B cell (primary cell): ENCODE measurements around the gene C19orf73. TPM values are rescaled to one million over a fixed set of nuclear protein-coding genes. Genes with fewer than 3 reads are reported as not detected.

Experiments
- ATAC-seq: fragments of 200-7000 bp; cut with Tn5 transposase; one replicate; pipeline ENCODE4 v1.10.0; 2021; ENCODE audit warnings: low read depth, mild to moderate bottlenecking, moderate number of reproducible peaks, moderate library complexity
- CTCF ChIA-PET: fragments of 350-600 bp; sonication (Branson Sonifier 250); formaldehyde crosslinking; loops from one replicate; lab custom pipeline; 2021; ENCODE audit warnings: antibody characterized with exemption, inconsistent platforms; lab: Charles Lee
- POLR2A ChIA-PET: fragments of 350-600 bp; sonication (Branson Sonifier 250); formaldehyde crosslinking; loops from one replicate; lab custom pipeline; 2021; ENCODE audit warnings: antibody characterized with exemption; lab: Charles Lee
- DNase-seq: peaks from one replicate; pipeline ENCODE4 v3.0.0; 2013
- H2AFZ ChIP-seq: 2 replicates; pipeline ENCODE4 v1.6.1; 2012; ENCODE audit warnings: mild to moderate bottlenecking, low read depth, low read length; ENCODE audit not compliant: insufficient read depth, poor library complexity, severe bottlenecking
- H3K27ac ChIP-seq, 2 donors: 1 replicate in 1 of 2; 2 replicates in 1 of 2; pipeline ENCODE4 v1.5.1; 2012 to 2013; ENCODE audit warnings: low read length in 2 of 2, mild to moderate bottlenecking in 2 of 2, moderate library complexity in 1 of 2
- H3K27me3 ChIP-seq, 4 experiments: fragments of 200-600 bp in 1 of 4; sonication (generic) in 1 of 4; replicated peaks in 1 of 4; 1 replicate in 2 of 4; 2 replicates in 2 of 4; pipeline versions ENCODE4 v1.6.1 to v1.7.0; 2013 to 2016; ENCODE audit warnings: low read length in 3 of 4, mild to moderate bottlenecking in 2 of 4, mixed read lengths in 1 of 4, moderate library complexity in 1 of 4; ENCODE audit not compliant: insufficient read depth in 4 of 4, control insufficient read depth in 3 of 4; ENCODE audit errors: control extremely low read depth in 1 of 4
- H3K36me3 ChIP-seq, 2 experiments: replicated peaks in 1 of 2; 1 replicate in 1 of 2; 2 replicates in 1 of 2; pipeline versions ENCODE4 v1.6.1 to v1.7.1; 2013; ENCODE audit warnings: low read length in 1 of 2; ENCODE audit not compliant: insufficient read depth in 2 of 2, control insufficient read depth in 1 of 2; ENCODE audit errors: control extremely low read depth in 1 of 2, extremely low read depth in 1 of 2
- H3K4me1 ChIP-seq, 2 donors: fragments of 200-600 bp in 1 of 2; sonication (generic) in 1 of 2; 1 replicate in 1 of 2; 2 replicates in 1 of 2; pipeline versions ENCODE4 v1.5.1 to v1.6.1; 2013 to 2017; ENCODE audit warnings: low read length in 2 of 2; ENCODE audit not compliant: control insufficient read depth in 2 of 2, insufficient read depth in 2 of 2
- H3K4me2 ChIP-seq: replicated peaks from 2 replicates; pipeline ENCODE3; 2012; ENCODE audit warnings: mild to moderate bottlenecking, low read depth, low read length; ENCODE audit not compliant: poor library complexity, severe bottlenecking
- H3K4me3 ChIP-seq, 5 experiments: fragments of 200-600 bp in 1 of 5; sonication (generic) in 1 of 5; 1 replicate in 3 of 5; 2 replicates in 2 of 5; pipeline versions ENCODE4 v1.5.1 to v1.7.0; 2011 to 2016; ENCODE audit warnings: low read length in 4 of 5, mild to moderate bottlenecking in 4 of 5, low read depth in 2 of 5, control low read depth in 1 of 5, moderate library complexity in 1 of 5; ENCODE audit not compliant: insufficient read depth in 1 of 5; ENCODE audit errors: control extremely low read depth in 1 of 5, extremely low read depth in 1 of 5
- H3K79me2 ChIP-seq: fragments of 200-600 bp; sonication (generic); one replicate; pipeline ENCODE4 v1.6.0; 2016; ENCODE audit warnings: low read length; ENCODE audit not compliant: control insufficient read depth, insufficient read depth
- H3K9ac ChIP-seq: fragments of 200-600 bp; sonication (generic); 2 replicates; pipeline ENCODE4 v1.6.1; 2017; ENCODE audit warnings: mild to moderate bottlenecking, low read length, moderate library complexity
- H3K9me3 ChIP-seq, 3 donors: one replicate each; pipeline versions ENCODE4 v1.6.1 to v1.7.1; 2013; ENCODE audit warnings: low read length in 2 of 3; ENCODE audit not compliant: control insufficient read depth in 2 of 3, insufficient read depth in 1 of 3; ENCODE audit errors: control extremely low read depth in 1 of 3
- H4K20me1 ChIP-seq: 2 replicates; pipeline ENCODE4 v1.6.0; 2012; ENCODE audit warnings: mild to moderate bottlenecking, low read length; ENCODE audit not compliant: insufficient read depth, control insufficient read depth, poor library complexity, severe bottlenecking
- H3K27ac Mint-ChIP-seq: one replicate; pipeline ENCODE4 v1.8.0; 2021; ENCODE audit warnings: mixed read lengths
- H3K27me3 Mint-ChIP-seq: one replicate; pipeline ENCODE4 v1.8.0; 2021; ENCODE audit warnings: mixed read lengths
- H3K4me1 Mint-ChIP-seq: one replicate; pipeline ENCODE4 v1.8.0; 2021; ENCODE audit warnings: mixed read lengths
- H3K4me3 Mint-ChIP-seq: one replicate; pipeline ENCODE4 v1.8.0; 2021; ENCODE audit warnings: mixed read lengths
- H3K9me3 Mint-ChIP-seq: one replicate; pipeline ENCODE4 v1.8.0; 2022; ENCODE audit warnings: mixed read lengths; ENCODE audit not compliant: insufficient read depth
- CTCF ChIP-seq: fragments of 200-600 bp; IDR thresholded peaks from one replicate; pipeline ENCODE4 v1.8.0; 2022; ENCODE audit warnings: antibody characterized with exemption, mild to moderate bottlenecking
- EZH2 ChIP-seq: IDR thresholded peaks from 2 replicates; pipeline ENCODE4 v1.6.1; 2012; ENCODE audit warnings: borderline replicate concordance, low read depth, mild to moderate bottlenecking, moderate library complexity, low read length; ENCODE audit not compliant: insufficient read depth, poor library complexity, severe bottlenecking
- WGBS: methylation state at CpG from one replicate; pipeline ENCODE4 v1.1.5; 2013; ENCODE audit warnings: missing lambda C conversion rate; ENCODE audit not compliant: insufficient coverage; 5-methylcytosine and 5-hydroxymethylcytosine counted together
- intact Hi-C: fragments of 100-400 bp; cut with micrococcal nuclease; formaldehyde crosslinking; loops from one replicate; pipeline ENCODE4 v1.10.0; 2022
- polyA plus RNA-seq: library from polyadenylated mRNA; depleted of rRNA; stranded (reverse); fragments of >200 nt; gene quantifications from 2 replicates; pipeline ENCODE4 v1.2.3, GENCODE V29; 2012
- total RNA-seq, 2 donors: library from RNA; stranded (reverse); fragments of 120-200 nt in 1 of 2; gene quantifications; 1 replicate in 1 of 2; 2 replicates in 1 of 2; pipeline versions ENCODE4 v1.2.3 to v1.2.4, GENCODE V29; 2013 to 2022

C19orf73 gene
- total and polyA plus RNA-seq, 2 donors (not counting 1 experiment from before 2014, with no cell fraction given), result 3.9 to 8.2 TPM

- intact Hi-C loops, result loop anchor here (1.0 to 10.0 kb wide), 8 partner anchors 30 to 792 kb away; partner anchors contain the start of genes AKT1S1, C19orf73, GYS1 and LIN7B
- ChIA-PET CTCF (interaction anchor here (1.4 kb wide), 1 partner anchor 13 kb away, joined by 5 read pairs; no protein-coding TSS in a partner anchor), POLR2A (no interaction called here)
- Histone ChIP-seq H3K27ac (peak overlapping the region; percentile 66 to 90), H2AFZ (peak overlapping the region; percentile 88), H3K27me3 (peaks cover 0 to 3% (median 0%) of the 10 kb centered on the region in 4 experiments), H3K9ac (peak overlapping the region; percentile 90), H3K79me2 (peaks cover 40% of the 10 kb centered on the region), H3K9me3 (peaks cover 0 to 4% (median 0%) of the 10 kb centered on the region in 3 donors), H3K4me1 (peaks cover 20 to 28% of the 10 kb centered on the region in 2 donors), H3K4me3 (peak overlapping the region; percentile 57 to 89 (median 82)), H3K4me2 (peak overlapping the region; percentile 93), H4K20me1 (peaks cover 37% of the 10 kb centered on the region), H3K36me3 (peaks cover 0 to 24% of the 10 kb centered on the region in 2 experiments)
- Mint-ChIP-seq H3K9me3 (no peaks in the 10 kb centered on the region), H3K4me1 (peaks cover 33% of the 10 kb centered on the region), H3K27me3 (peaks cover 6% of the 10 kb centered on the region), H3K27ac (peak overlapping the region; percentile 87), H3K4me3 (peak overlapping the region; percentile 93)
- no peak for TF ChIP-seq EZH2
- TF ChIP-seq CTCF, result no peak
- DNase-seq (no peak), ATAC-seq (no peak)
- WGBS, result 75% methylated on average over 22 of the region's 26 CpGs
Measured at GRCh38 chr19:49084206-49085019, 34.5 kb downstream of the C19orf73 start.

GRCh38 chr19:49081273-49081672, 37.7 kb downstream of the C19orf73 start:
- no peaks in the 10 kb centered on the region for H3K9me3 Mint-ChIP-seq
- Histone ChIP-seq H3K9ac (no peak overlapping the region), H3K4me1 (peaks cover 7 to 13% of the 10 kb centered on the region in 2 donors), H3K4me2 (no peak overlapping the region), H3K36me3 (peaks cover 0 to 3% of the 10 kb centered on the region in 2 experiments), H2AFZ (no peak overlapping the region), H3K27me3 (peaks cover 0 to 5% (median 0%) of the 10 kb centered on the region in 4 experiments), H3K9me3 (peaks cover 0 to 4% (median 0%) of the 10 kb centered on the region in 3 donors), H3K79me2 (peaks cover 10% of the 10 kb centered on the region), H3K4me3 (no peak overlapping the region), H3K27ac (no peak overlapping the region), H4K20me1 (peaks cover 10% of the 10 kb centered on the region)
- DNase-seq (no peak), ATAC-seq (no peak)
- peaks cover 14% of the 10 kb centered on the region for H3K4me1 Mint-ChIP-seq
- TF ChIP-seq EZH2 (no peak), CTCF (no peak)
- H3K4me3 Mint-ChIP-seq, result no peak overlapping the region
- H3K27me3 Mint-ChIP-seq, result peaks cover 6% of the 10 kb centered on the region
- intact Hi-C loops, result loop anchor here (10.0 kb wide), 1 partner anchor 296 kb away; no protein-coding TSS in a partner anchor
- ChIA-PET POLR2A (no interaction called here), CTCF (interaction anchor here (1.8 kb wide), 1 partner anchor 118 kb away, joined by 4 read pairs; no protein-coding TSS in a partner anchor)
- H3K27ac Mint-ChIP-seq, result no peak overlapping the region
- 71% methylated on average over 1 of the region's 1 CpG for WGBS
